Mesothelial cell of epicardium (in vitro differentiated cells): ENCODE data around the gene GTF2A1L. TPM values are rescaled to one million over a fixed set of nuclear protein-coding genes. Genes with fewer than 3 reads are reported as not detected.

ENCODE experiments used
- DNase-seq, 2 experiments: peaks; one replicate each; pipeline ENCODE4 v3.0.0; 2021; ENCODE audit warnings: low spot score in 2 of 2; ENCODE audit not compliant: unreplicated experiment in 2 of 2
- H3K27ac Mint-ChIP-seq: 2 replicates; pipeline ENCODE4 v1.8.0; 2021; ENCODE audit warnings: mixed read lengths
- H3K27me3 Mint-ChIP-seq: 2 replicates; pipeline ENCODE4 v1.8.0; 2021; ENCODE audit warnings: low read depth, mixed read lengths
- H3K36me3 Mint-ChIP-seq: 2 replicates; pipeline ENCODE4 v1.8.0; 2021; ENCODE audit warnings: mixed read lengths
- H3K4me1 Mint-ChIP-seq: 2 replicates; pipeline ENCODE4 v1.8.0; 2021; ENCODE audit warnings: mixed read lengths
- H3K4me3 Mint-ChIP-seq: 2 replicates; pipeline ENCODE4 v1.8.0; 2021; ENCODE audit warnings: mild to moderate bottlenecking, moderate library complexity, mixed read lengths
- H3K9me3 Mint-ChIP-seq: 2 replicates; pipeline ENCODE4 v1.8.0; 2021; ENCODE audit warnings: mixed read lengths
- CTCF ChIP-seq: fragments of 200-600 bp; sonication (generic); IDR thresholded peaks from one replicate; pipeline ENCODE4 v1.5.0; 2021; ENCODE audit warnings: antibody characterized with exemption; ENCODE audit not compliant: unreplicated experiment
- total RNA-seq: library from RNA; stranded (reverse); gene quantifications from 3 replicates; pipeline ENCODE4 v1.2.1, GENCODE V29; 2021

The GTF2A1L gene
- total RNA-seq, 1 donor from 2014 or later = 0.69 TPM

- no peaks in the 10 kb centered on the region for H3K36me3 Mint-ChIP-seq
- H3K4me1 Mint-ChIP-seq = peaks cover 23% of the 10 kb centered on the region
- H3K9me3 Mint-ChIP-seq = no peaks in the 10 kb centered on the region
- H3K27me3 Mint-ChIP-seq = no peaks in the 10 kb centered on the region
- no peak overlapping the region for H3K27ac Mint-ChIP-seq
- no peak for TF ChIP-seq CTCF
- DNase-seq = no peak
- no peak overlapping the region for H3K4me3 Mint-ChIP-seq
Measured at GRCh38 chr2:48714245-48714644, 96.6 kb downstream of the GTF2A1L start.

- Mint-ChIP-seq H3K27me3 (no peaks in the 10 kb centered on the region), H3K4me3 (no peak overlapping the region), H3K9me3 (no peaks in the 10 kb centered on the region), H3K36me3 (no peaks in the 10 kb centered on the region), H3K4me1 (peaks cover 25% of the 10 kb centered on the region), H3K27ac (peak overlapping the region; percentile 91)
- TF ChIP-seq CTCF = no peak
- peak; percentile 43 to 58 for DNase-seq
Measured at GRCh38 chr2:48715042-48715899, 97.6 kb downstream of the GTF2A1L start.

- DNase-seq = peak in 1 of 2 experiments; percentile 44
- no peak for TF ChIP-seq CTCF
- H3K36me3 Mint-ChIP-seq = no peaks in the 10 kb centered on the region
- no peak overlapping the region for H3K4me3 Mint-ChIP-seq
- H3K4me1 Mint-ChIP-seq = peaks cover 25% of the 10 kb centered on the region
- H3K9me3 Mint-ChIP-seq = no peaks in the 10 kb centered on the region
- H3K27ac Mint-ChIP-seq = peak overlapping the region; percentile 91
- no peaks in the 10 kb centered on the region for H3K27me3 Mint-ChIP-seq
Measured at GRCh38 chr2:48715956-48716355, 98.3 kb downstream of the GTF2A1L start.

GRCh38 chr2:48717846-48718245, 100.2 kb downstream of the GTF2A1L start:
- H3K27ac Mint-ChIP-seq = no peak overlapping the region
- TF ChIP-seq CTCF = no peak
- no peak overlapping the region for H3K4me3 Mint-ChIP-seq
- H3K27me3 Mint-ChIP-seq = no peaks in the 10 kb centered on the region
- H3K9me3 Mint-ChIP-seq = no peaks in the 10 kb centered on the region
- no peaks in the 10 kb centered on the region for H3K36me3 Mint-ChIP-seq
- H3K4me1 Mint-ChIP-seq = peaks cover 27% of the 10 kb centered on the region
- DNase-seq = no peak

GRCh38 chr2:48719480-48720177, 102.0 kb downstream of the GTF2A1L start:
- Mint-ChIP-seq H3K27me3 (no peaks in the 10 kb centered on the region), H3K27ac (no peak overlapping the region)
- DNase-seq = no peak

More at GRCh38 chr2:48719480-48720177, 102.0 kb downstream of the GTF2A1L start:
- Mint-ChIP-seq H3K4me3 (no peak overlapping the region), H3K4me1 (peaks cover 27% of the 10 kb centered on the region), H3K9me3 (no peaks in the 10 kb centered on the region), H3K36me3 (no peaks in the 10 kb centered on the region)
- TF ChIP-seq CTCF = no peak
